K562 (cell line): ENCODE results near the gene DPP9.

Experiments used
- ERF ChIP-seq: fragments of 450-650 bp; formaldehyde crosslinking; IDR thresholded peaks from 2 replicates; pipeline ENCODE4 v1.4.0; 2020; ENCODE audit warnings: mild to moderate bottlenecking, mixed read lengths
- MYBL2 ChIP-seq, 2 experiments: fragments of 450-650 bp in 1 of 2; sonication (generic) in 1 of 2; formaldehyde crosslinking in 1 of 2; IDR thresholded peaks; 2 replicates each; pipeline versions ENCODE4 v1.6.1 to v1.8.1; 2017 to 2022; ENCODE audit warnings: borderline replicate concordance in 1 of 2, inconsistent platforms in 1 of 2, low read depth in 1 of 2, mild to moderate bottlenecking in 1 of 2, missing genetic modification reagents in 1 of 2, moderate library complexity in 1 of 2
- SMC3 ChIP-seq: conservative IDR thresholded peaks from 2 replicates; pipeline ENCODE4 v1.6.1; 2011; ENCODE audit warnings: low read depth, low read length, improper control_type of control experiment; ENCODE audit not compliant: insufficient read depth
- YY1 ChIP-seq, 3 experiments: IDR thresholded peaks; 2 replicates each; pipeline ENCODE4 v1.6.1; 2011; ENCODE audit warnings: low read length in 2 of 3, mild to moderate bottlenecking in 2 of 3, moderate library complexity in 2 of 3, borderline replicate concordance in 1 of 3, control low read depth in 1 of 3, low read depth in 1 of 3; ENCODE audit not compliant: insufficient read depth in 3 of 3, insufficient replicate concordance in 2 of 3, control insufficient read depth in 1 of 3, insufficient read length in 1 of 3; ENCODE audit errors: extremely low read depth in 1 of 3
- TF ChIP-seq, protein P1 (sequence below), 3 experiments: IDR thresholded peaks in 2 of 3; conservative IDR thresholded peaks in 1 of 3; 2 replicates each; pipeline ENCODE4 v1.5.1; 2011 to 2012; ENCODE audit warnings: low read length in 3 of 3, mild to moderate bottlenecking in 3 of 3, control low read depth in 2 of 3, improper control_type of control experiment in 1 of 3, inconsistent platforms in 1 of 3, low read depth in 1 of 3, mixed read lengths in 1 of 3, moderate library complexity in 1 of 3; ENCODE audit not compliant: insufficient read depth in 2 of 3

DNA sequence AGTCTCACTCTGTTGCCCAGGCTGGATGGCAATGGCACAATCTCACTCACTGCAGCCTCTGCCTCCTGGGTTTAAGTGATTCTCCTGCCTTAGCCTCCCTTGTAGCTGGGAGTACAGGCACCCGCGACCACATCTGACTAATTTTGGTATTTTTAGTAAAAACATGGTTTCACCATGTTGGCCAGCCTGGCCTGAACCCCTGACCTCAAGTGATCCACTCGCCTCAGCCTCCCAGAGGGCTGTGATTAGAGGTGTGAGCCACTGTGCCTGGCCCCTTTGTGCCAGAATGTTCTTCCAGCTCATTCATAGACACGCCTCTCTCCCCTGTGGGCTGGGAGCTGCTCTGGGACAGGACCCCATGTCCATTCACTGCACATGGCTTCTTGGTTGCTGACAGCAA, 62.6 kb downstream of the DPP9 start:
- TF ChIP-seq YY1 (IDR thresholded peaks at IDR 0.05; ENCODE audit: borderline replicate concordance in 1 of 3, control insufficient read depth in 1 of 3, extremely low read depth in 1 of 3, insufficient read depth in 3 of 3, insufficient read length in 1 of 3, insufficient replicate concordance in 2 of 3, low read depth in 1 of 3, low read length in 2 of 3) (no peak), SMC3 (no peak), MYBL2 (IDR thresholded peaks at IDR 0.05; ENCODE audit: low read depth) (no peak), MYBL2 (CRISPR knock-in tag; IDR thresholded peaks at IDR 0.05; ENCODE audit: borderline replicate concordance) (no peak), ERF (CRISPR knock-in tag) (no peak)
- TF ChIP-seq, protein P1, sequence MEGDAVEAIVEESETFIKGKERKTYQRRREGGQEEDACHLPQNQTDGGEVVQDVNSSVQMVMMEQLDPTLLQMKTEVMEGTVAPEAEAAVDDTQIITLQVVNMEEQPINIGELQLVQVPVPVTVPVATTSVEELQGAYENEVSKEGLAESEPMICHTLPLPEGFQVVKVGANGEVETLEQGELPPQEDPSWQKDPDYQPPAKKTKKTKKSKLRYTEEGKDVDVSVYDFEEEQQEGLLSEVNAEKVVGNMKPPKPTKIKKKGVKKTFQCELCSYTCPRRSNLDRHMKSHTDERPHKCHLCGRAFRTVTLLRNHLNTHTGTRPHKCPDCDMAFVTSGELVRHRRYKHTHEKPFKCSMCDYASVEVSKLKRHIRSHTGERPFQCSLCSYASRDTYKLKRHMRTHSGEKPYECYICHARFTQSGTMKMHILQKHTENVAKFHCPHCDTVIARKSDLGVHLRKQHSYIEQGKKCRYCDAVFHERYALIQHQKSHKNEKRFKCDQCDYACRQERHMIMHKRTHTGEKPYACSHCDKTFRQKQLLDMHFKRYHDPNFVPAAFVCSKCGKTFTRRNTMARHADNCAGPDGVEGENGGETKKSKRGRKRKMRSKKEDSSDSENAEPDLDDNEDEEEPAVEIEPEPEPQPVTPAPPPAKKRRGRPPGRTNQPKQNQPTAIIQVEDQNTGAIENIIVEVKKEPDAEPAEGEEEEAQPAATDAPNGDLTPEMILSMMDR (IDR thresholded peaks at IDR 0.05 in 2 of 3, conservative IDR thresholded peaks at IDR 0.05 in 1 of 3; ENCODE audit: insufficient read depth in 2 of 3, low read depth in 1 of 3, low read length in 3 of 3): no peak
